GM06990 (cell line): ENCODE data around the gene F2R.
A peak's percentile ranks its signal among the peaks of the same experiment; 100 is the strongest.

ENCODE experiments used
- DNase-seq: peaks from one replicate; pipeline ENCODE4 v3.0.0-alpha.2; 2011; ENCODE audit not compliant: insufficient read length; ENCODE audit errors: extremely low read depth
- H3K27me3 ChIP-seq: replicated peaks from 2 replicates; pipeline ENCODE4 v1.6.0; 2011; ENCODE audit warnings: low read length; ENCODE audit not compliant: control insufficient read depth, insufficient read depth
- H3K36me3 ChIP-seq: 2 replicates; pipeline ENCODE4 v1.5.1; 2011; ENCODE audit warnings: low read length; ENCODE audit not compliant: control insufficient read depth, insufficient read depth
- H3K4me3 ChIP-seq: replicated peaks from 2 replicates; pipeline ENCODE4 v1.5.1; 2011; ENCODE audit warnings: low read depth, mild to moderate bottlenecking, control low read depth, low read length
- TF ChIP-seq, protein P1 (sequence below): IDR thresholded peaks from 2 replicates; pipeline ENCODE4 v1.5.1; 2011; ENCODE audit warnings: low read length, control low read depth, mild to moderate bottlenecking, inconsistent platforms; ENCODE audit not compliant: insufficient read depth, poor library complexity, severe bottlenecking

The F2R gene

GRCh38 chr5:76715736-76716455, at the start of gene F2R:
F2R (plus strand) TSS chr5:76716126; CDS start chr5:76716308, 182 bp downstream.
- Histone ChIP-seq H3K27me3 (no peaks in the 10 kb centered on the region), H3K36me3 (no peaks in the 10 kb centered on the region), H3K4me3 (peak within 1 kb of the TSS; percentile 82)
- TF ChIP-seq, protein P1, sequence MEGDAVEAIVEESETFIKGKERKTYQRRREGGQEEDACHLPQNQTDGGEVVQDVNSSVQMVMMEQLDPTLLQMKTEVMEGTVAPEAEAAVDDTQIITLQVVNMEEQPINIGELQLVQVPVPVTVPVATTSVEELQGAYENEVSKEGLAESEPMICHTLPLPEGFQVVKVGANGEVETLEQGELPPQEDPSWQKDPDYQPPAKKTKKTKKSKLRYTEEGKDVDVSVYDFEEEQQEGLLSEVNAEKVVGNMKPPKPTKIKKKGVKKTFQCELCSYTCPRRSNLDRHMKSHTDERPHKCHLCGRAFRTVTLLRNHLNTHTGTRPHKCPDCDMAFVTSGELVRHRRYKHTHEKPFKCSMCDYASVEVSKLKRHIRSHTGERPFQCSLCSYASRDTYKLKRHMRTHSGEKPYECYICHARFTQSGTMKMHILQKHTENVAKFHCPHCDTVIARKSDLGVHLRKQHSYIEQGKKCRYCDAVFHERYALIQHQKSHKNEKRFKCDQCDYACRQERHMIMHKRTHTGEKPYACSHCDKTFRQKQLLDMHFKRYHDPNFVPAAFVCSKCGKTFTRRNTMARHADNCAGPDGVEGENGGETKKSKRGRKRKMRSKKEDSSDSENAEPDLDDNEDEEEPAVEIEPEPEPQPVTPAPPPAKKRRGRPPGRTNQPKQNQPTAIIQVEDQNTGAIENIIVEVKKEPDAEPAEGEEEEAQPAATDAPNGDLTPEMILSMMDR = no peak
- DNase-seq = peak; percentile 58

- TF ChIP-seq, protein P1 = no peak
- no peak for DNase-seq
- H3K4me3 ChIP-seq = no peak overlapping the region
- H3K27me3 ChIP-seq = no peaks in the 10 kb centered on the region
- H3K36me3 ChIP-seq = no peaks in the 10 kb centered on the region; the same call in 1 of the 2 replicates
These were observed 48.4 kb upstream of the F2R start for GRCh38 chr5:76667495-76667894.

- DNase-seq = no peak
- no peaks in the 10 kb centered on the region for H3K27me3 ChIP-seq
- H3K36me3 ChIP-seq = no peaks in the 10 kb centered on the region; the same call in 1 of the 2 replicates
- no peak overlapping the region for H3K4me3 ChIP-seq
- TF ChIP-seq, protein P1 = no peak
These were observed 46.7 kb upstream of the F2R start for GRCh38 chr5:76669245-76669644.

- Histone ChIP-seq H3K36me3 (no peaks in the 10 kb centered on the region; the same call in 1 of the 2 replicates), H3K4me3 (no peak overlapping the region), H3K27me3 (no peaks in the 10 kb centered on the region)
- TF ChIP-seq, protein P1 = no peak
- DNase-seq = no peak
These were observed 45.4 kb upstream of the F2R start for GRCh38 chr5:76670508-76670907.

GRCh38 chr5:76672242-76672641, 43.7 kb upstream of the F2R start:
- no peaks in the 10 kb centered on the region; the same call in 1 of the 2 replicates for H3K36me3 ChIP-seq
- DNase-seq = no peak
- TF ChIP-seq, protein P1 = no peak
- no peaks in the 10 kb centered on the region for H3K27me3 ChIP-seq
- no peak overlapping the region for H3K4me3 ChIP-seq
